ENCODE measurements around the gene RABGAP1L.
"Not testable (repeated sequence)": the region's sequence is repeated elsewhere in the genome, so short reads cannot be mapped to it uniquely, and the experiment has no call there.

RABGAP1L gene

DNA sequence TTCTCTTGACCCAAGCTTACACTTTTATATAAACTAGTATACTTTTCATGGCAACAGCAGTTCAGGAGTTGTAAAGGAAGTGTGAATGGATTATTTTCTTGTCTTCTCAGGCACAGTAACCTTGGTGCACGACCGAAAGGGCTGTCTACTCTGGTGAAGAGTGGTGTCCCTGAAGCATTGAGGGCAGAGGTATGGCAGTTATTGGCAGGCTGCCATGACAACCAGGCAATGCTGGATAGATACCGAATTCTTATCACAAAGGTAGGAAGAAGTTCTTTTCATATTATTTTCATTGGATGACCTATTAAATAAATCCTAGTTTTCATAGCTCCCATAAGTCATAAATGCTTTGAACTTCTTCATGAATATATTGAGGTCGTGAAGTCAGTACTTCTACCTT is 234.6 kb downstream of the RABGAP1L start:
- no peak for DNase-seq

GRCh38 chr1:174397261-174397660 is 237.9 kb downstream of the RABGAP1L start:
- no peak for DNase-seq

DNA sequence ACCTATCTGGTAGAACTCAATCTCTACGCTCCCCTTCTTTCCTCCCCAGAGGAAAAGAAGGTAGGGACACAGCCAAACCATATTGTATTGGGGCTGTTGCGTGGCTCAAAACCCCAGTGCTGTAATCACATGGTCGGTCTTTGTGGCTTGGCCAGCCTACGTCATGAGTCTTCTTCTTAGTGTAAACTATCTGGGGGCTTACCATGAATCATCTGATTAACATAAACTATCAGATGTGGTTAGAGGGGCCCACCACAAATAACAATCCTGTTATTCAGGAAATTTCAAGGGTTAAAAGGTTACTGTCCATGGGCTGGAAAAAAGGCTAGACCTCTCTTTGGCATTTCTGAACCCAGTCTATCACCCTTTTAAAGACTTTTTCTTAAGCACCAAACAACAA is 238.9 kb downstream of the RABGAP1L start:
- peak; percentile 7 for DNase-seq

GRCh38 chr1:174399211-174399610 is 239.9 kb downstream of the RABGAP1L start:
- DNase-seq, result no peak

GRCh38 chr1:174401075-174401474 is 241.8 kb downstream of the RABGAP1L start:
- no peak for DNase-seq

GRCh38 chr1:174405219-174405618 is 245.9 kb downstream of the RABGAP1L start:
- DNase-seq, result no peak

- DNase-seq, result no peak
Observed at GRCh38 chr1:174406421-174406820, 247.1 kb downstream of the RABGAP1L start.

DNA sequence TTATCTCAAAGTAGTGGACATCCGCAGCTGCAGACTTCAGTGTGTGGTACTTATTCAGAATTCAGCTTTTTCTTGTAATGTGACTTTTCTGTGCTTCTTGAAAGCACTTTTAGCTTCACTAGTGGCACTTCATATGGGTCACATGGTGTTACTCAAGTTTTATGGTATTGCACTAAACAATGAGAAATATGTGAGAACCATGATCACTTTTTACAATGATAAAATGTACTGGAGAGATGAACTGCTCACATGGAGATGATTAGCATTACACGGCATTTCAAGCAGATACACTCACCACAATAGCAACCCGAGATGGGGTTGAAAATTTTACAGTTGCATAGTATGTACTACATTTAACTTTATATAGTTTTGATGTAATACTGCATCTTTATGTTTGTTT is 248.3 kb downstream of the RABGAP1L start:
- DNase-seq, result peak; percentile 28

DNA sequence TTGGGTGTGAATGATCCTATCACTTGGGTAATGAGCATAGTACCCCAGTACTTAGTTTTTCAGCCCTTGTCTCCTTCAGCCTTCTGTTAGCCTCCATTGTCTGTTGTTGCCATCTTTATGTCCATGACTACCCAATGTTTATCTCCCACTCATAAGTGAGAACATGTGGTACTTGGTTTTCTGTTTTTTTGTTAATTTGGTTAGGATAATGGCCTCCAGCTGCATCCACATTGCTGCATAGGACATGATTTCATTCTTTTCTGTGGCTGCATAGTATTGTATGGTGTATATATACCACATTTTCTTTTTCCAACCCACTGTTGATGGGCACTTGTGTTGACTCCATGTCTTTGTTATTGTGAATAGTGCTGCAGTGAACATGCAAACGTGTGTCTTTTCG is 248.8 kb downstream of the RABGAP1L start:
- no peak for DNase-seq

DNA sequence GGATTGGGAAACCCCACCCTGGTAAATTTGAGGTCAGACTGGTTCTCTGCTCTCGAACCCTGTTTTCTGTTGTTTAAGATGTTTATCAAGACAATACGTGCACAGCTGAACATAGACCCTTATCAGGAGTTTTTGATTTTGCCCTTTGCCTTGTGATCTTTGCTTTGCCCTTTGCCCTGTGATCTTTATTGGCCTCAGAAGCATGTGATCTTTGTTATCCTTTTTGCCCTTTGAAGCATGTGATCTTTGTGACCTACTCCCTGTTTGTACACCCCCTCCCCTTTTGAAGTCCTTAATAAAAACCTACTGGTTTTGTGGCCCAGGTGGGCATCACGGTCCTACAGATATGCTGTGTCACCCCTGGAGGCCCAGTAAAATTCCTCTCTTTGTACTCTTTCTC is 250.5 kb downstream of the RABGAP1L start:
- DNase-seq, result not testable (repeated sequence)

- DNase-seq, result no peak
Observed at GRCh38 chr1:174413632-174414031, 254.3 kb downstream of the RABGAP1L start.

DNA sequence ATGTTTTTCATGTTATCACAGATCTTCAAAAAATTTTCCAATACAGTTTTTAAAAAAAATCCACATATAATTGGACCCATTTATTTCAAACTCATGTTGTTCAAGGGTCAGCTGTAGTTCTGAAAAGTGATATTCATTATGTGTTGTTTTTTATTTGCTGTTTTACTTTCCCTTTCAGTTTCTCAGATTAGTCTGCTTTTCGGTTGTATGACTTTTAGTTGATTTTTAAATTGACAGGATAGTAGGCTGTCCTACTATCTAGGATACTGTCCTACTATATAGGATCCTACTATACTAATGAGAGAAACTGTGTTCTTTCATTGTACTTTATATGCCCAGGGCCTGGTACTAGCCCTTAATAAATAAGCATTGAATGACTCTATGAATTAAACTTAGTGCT is 254.9 kb downstream of the RABGAP1L start:
- no peak for DNase-seq

- DNase-seq, result no peak
Observed at GRCh38 chr1:174415506-174415905, 256.2 kb downstream of the RABGAP1L start.

GRCh38 chr1:174417921-174418320 is 258.6 kb downstream of the RABGAP1L start:
- no peak for DNase-seq

- no peak for DNase-seq
Observed at GRCh38 chr1:174425121-174425520, 265.8 kb downstream of the RABGAP1L start.

DNA sequence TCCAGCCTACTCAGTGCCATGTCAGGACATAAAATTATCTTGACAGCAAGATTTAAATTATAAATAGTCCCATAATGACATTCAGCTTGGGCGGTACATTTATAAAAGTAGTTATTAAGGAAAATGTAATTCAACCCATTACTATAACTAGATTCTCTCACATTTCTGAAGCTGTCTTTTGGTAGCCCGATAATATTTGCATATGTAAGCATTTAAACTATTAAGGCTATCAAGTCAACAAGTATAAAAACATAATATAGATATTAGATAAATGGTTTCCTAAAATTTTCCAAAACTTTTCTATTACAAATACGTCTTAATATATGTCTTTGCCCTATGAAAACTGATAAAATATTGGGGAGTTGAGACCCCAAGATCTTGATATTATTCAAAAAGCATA is 266.8 kb downstream of the RABGAP1L start:
- DNase-seq, result no peak

- DNase-seq, result no peak
Observed at GRCh38 chr1:174428033-174428432, 268.7 kb downstream of the RABGAP1L start.

DNA sequence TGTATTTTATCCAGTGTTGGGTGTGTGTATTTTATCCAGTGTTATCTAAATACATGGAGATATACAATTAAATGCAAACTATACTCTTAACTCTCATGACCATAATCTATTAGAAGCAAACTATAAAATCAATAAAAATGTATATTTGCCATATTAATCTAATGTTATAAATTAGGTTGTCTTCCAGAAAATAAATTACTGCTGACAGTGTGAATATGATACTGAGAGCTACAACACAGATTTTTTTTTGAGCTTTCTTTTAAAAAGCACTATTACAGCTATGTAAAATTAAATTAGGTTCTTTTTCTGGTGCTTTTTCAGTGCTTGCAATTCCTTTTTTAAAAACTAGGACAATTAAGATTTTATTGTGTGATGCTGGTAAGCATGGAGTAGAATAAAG is 269.4 kb downstream of the RABGAP1L start:
- DNase-seq, result no peak

GRCh38 chr1:174433451-174433850 is 274.1 kb downstream of the RABGAP1L start:
- DNase-seq, result peak; percentile 64

- DNase-seq, result no peak
Observed at GRCh38 chr1:174445351-174445750, 286.0 kb downstream of the RABGAP1L start.

- no peak for DNase-seq
Observed at GRCh38 chr1:174445817-174446216, 286.5 kb downstream of the RABGAP1L start.

- DNase-seq, result no peak
Observed at GRCh38 chr1:174447866-174448530, 288.7 kb downstream of the RABGAP1L start, which contains the start of gene GPR52. Gene GPR52 (plus strand): TSS chr1:174447964. CDS start chr1:174448112, 148 bp downstream.

- no peak for DNase-seq
Observed at GRCh38 chr1:174448531-174448883, 289.2 kb downstream of the RABGAP1L start.

DNA sequence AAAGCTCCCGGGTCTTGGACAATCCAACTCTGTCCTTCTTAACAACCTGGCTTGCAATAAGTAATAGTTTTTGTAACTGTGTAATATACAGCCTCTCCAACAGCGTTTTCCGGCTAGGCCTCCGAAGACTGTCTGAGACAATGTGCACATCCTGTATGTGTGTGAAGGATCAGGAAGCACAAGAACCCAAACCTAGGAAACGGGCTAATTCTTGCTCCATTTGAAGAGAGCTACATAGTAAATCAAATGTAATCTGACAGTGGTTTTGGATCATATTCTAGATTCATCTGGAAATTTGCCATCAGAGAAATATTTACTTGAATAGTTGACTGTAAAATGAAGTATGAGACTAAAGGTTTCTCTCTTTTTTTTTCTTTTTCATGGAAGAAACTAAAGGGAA is 289.7 kb downstream of the RABGAP1L start:
- DNase-seq, result peak; percentile 4

GRCh38 chr1:174451408-174451807 is 292.1 kb downstream of the RABGAP1L start:
- no peak for DNase-seq

Data from fibroblast of skin of back (primary cell).